H9 (cell line): ENCODE data around the gene ITGB7. TPM values are rescaled to one million over a fixed set of nuclear protein-coding genes. Genes with fewer than 3 reads are reported as not detected.

Experiments used
- DNase-seq: peaks from one replicate; pipeline ENCODE4 v3.0.0-alpha.2; 2017
- H2AFZ ChIP-seq: one replicate; pipeline ENCODE4 v1.6.1; 2013; ENCODE audit warnings: mild to moderate bottlenecking, low read length, control low read depth, moderate library complexity
- H2AK5ac ChIP-seq: 2 replicates; pipeline ENCODE4 v1.6.1; 2013; ENCODE audit warnings: low read length, control low read depth, mixed read lengths; ENCODE audit not compliant: insufficient read length
- H2BK120ac ChIP-seq: one replicate; pipeline ENCODE4 v1.6.1; 2013; ENCODE audit warnings: low read depth, mild to moderate bottlenecking, low read length, control low read depth, inconsistent platforms; ENCODE audit not compliant: poor library complexity, severe bottlenecking
- H2BK12ac ChIP-seq: 2 replicates; pipeline ENCODE4 v1.6.1; 2013; ENCODE audit warnings: low read length, control low read depth, mixed read lengths, low read depth; ENCODE audit not compliant: insufficient read length
- H2BK15ac ChIP-seq: 2 replicates; pipeline ENCODE4 v1.6.1; 2013; ENCODE audit warnings: low read depth, low read length, control low read depth
- H2BK20ac ChIP-seq: one replicate; pipeline ENCODE4 v1.6.1; 2013; ENCODE audit warnings: low read depth, mild to moderate bottlenecking, low read length, control low read depth, inconsistent platforms; ENCODE audit not compliant: poor library complexity, severe bottlenecking
- H2BK5ac ChIP-seq: 2 replicates; pipeline ENCODE4 v1.6.1; 2013; ENCODE audit warnings: low read length, control low read depth, mixed read lengths; ENCODE audit not compliant: insufficient read length
- H3K14ac ChIP-seq: 2 replicates; pipeline ENCODE4 v1.6.1; 2013; ENCODE audit warnings: low read length, control low read depth; ENCODE audit not compliant: insufficient read depth
- H3K18ac ChIP-seq: 2 replicates; pipeline ENCODE4 v1.6.1; 2013; ENCODE audit warnings: low read depth, mild to moderate bottlenecking, mixed read lengths, low read length, control low read depth; ENCODE audit not compliant: insufficient read length
- H3K23ac ChIP-seq: 2 replicates; pipeline ENCODE4 v1.6.1; 2013; ENCODE audit warnings: low read length, control low read depth, mixed read lengths, low read depth; ENCODE audit not compliant: insufficient read length
- H3K23me2 ChIP-seq: 2 replicates; pipeline ENCODE4 v1.6.1; 2013; ENCODE audit warnings: low read depth, mild to moderate bottlenecking, mixed read lengths, low read length, control low read depth; ENCODE audit not compliant: insufficient read length, poor library complexity, severe bottlenecking
- H3K27ac ChIP-seq: 2 replicates; pipeline ENCODE4 v1.5.1; 2013; ENCODE audit warnings: low read length, control low read depth, mixed read lengths, low read depth; ENCODE audit not compliant: insufficient read length
- H3K27me3 ChIP-seq: 2 replicates; pipeline ENCODE4 v1.6.1; 2013; ENCODE audit warnings: low read length, control low read depth, inconsistent platforms; ENCODE audit not compliant: insufficient read depth
- H3K4ac ChIP-seq: 2 replicates; pipeline ENCODE4 v1.6.1; 2013; ENCODE audit warnings: low read depth, mild to moderate bottlenecking, control low read depth, inconsistent platforms, low read length, moderate library complexity
- H3K4me1 ChIP-seq: 2 replicates; pipeline ENCODE4 v1.6.1; 2013; ENCODE audit warnings: low read length, control low read depth, inconsistent platforms; ENCODE audit not compliant: insufficient read depth
- H3K4me2 ChIP-seq: 2 replicates; pipeline ENCODE4 v1.6.1; 2013; ENCODE audit warnings: low read length, control low read depth, mixed read lengths; ENCODE audit not compliant: insufficient read length, insufficient read depth
- H3K56ac ChIP-seq: 2 replicates; pipeline ENCODE4 v1.6.1; 2013; ENCODE audit warnings: low read depth, mild to moderate bottlenecking, mixed read lengths, low read length, control low read depth; ENCODE audit not compliant: insufficient read length
- H3K79me1 ChIP-seq: 2 replicates; pipeline ENCODE4 v1.6.1; 2013; ENCODE audit warnings: low read depth, mild to moderate bottlenecking, moderate library complexity, low read length, control low read depth, inconsistent platforms; ENCODE audit not compliant: insufficient read depth, poor library complexity, severe bottlenecking
- H3K79me2 ChIP-seq: 2 replicates; pipeline ENCODE4 v1.6.1; 2013; ENCODE audit warnings: low read length, control low read depth, inconsistent platforms; ENCODE audit not compliant: insufficient read depth
- H3K9ac ChIP-seq: 2 replicates; pipeline ENCODE4 v1.6.1; 2013; ENCODE audit warnings: low read length, control low read depth, mixed read lengths; ENCODE audit not compliant: insufficient read length; ENCODE audit errors: extremely low read depth
- H3K9me3 ChIP-seq: one replicate; pipeline ENCODE4 v1.6.1; 2013; ENCODE audit warnings: low read depth, low read length, inconsistent platforms; ENCODE audit not compliant: control insufficient read depth
- H3T11ph ChIP-seq: one replicate; pipeline ENCODE4 v1.6.1; 2013; ENCODE audit warnings: mild to moderate bottlenecking, low read length, control low read depth, inconsistent platforms
- H4K20me1 ChIP-seq: one replicate; pipeline ENCODE4 v1.6.1; 2013; ENCODE audit not compliant: control insufficient read depth, insufficient read length, insufficient read depth
- H4K5ac ChIP-seq: 2 replicates; pipeline ENCODE4 v1.6.1; 2013; ENCODE audit warnings: low read depth, mild to moderate bottlenecking, mixed read lengths, low read length, control low read depth; ENCODE audit not compliant: insufficient read length
- H4K8ac ChIP-seq: replicated peaks from 2 replicates; pipeline ENCODE4 v1.6.1; 2013; ENCODE audit warnings: low read length, control low read depth, mixed read lengths, low read depth; ENCODE audit not compliant: insufficient read length
- H4K91ac ChIP-seq: 2 replicates; pipeline ENCODE4 v1.6.1; 2013; ENCODE audit warnings: low read depth, mild to moderate bottlenecking, moderate library complexity, mixed read lengths, low read length, control low read depth; ENCODE audit not compliant: insufficient read length
- H3K27ac Mint-ChIP-seq, 3 experiments: 2 replicates in 2 of 3; 3 replicates in 1 of 3; pipeline ENCODE4 v1.8.0; 2020 to 2021; ENCODE audit warnings: mixed read lengths in 3 of 3, mild to moderate bottlenecking in 1 of 3, moderate library complexity in 1 of 3
- H3K27me3 Mint-ChIP-seq: 2 replicates; pipeline ENCODE4 v1.8.0; 2021; ENCODE audit warnings: low read depth, mild to moderate bottlenecking, moderate library complexity, mixed read lengths
- H3K36me3 Mint-ChIP-seq, 3 experiments: 2 replicates in 2 of 3; 3 replicates in 1 of 3; pipeline ENCODE4 v1.8.0; 2020 to 2021; ENCODE audit warnings: low read depth in 3 of 3, mixed read lengths in 3 of 3; ENCODE audit not compliant: insufficient read depth in 1 of 3
- H3K4me1 Mint-ChIP-seq, 2 experiments: 2 replicates each; pipeline ENCODE4 v1.8.0; 2020; ENCODE audit warnings: mixed read lengths in 2 of 2
- H3K4me3 Mint-ChIP-seq, 2 experiments: 2 replicates in 1 of 2; 3 replicates in 1 of 2; pipeline ENCODE4 v1.8.0; 2020 to 2021; ENCODE audit warnings: mild to moderate bottlenecking in 2 of 2, mixed read lengths in 2 of 2, moderate library complexity in 1 of 2
- H3K9me3 Mint-ChIP-seq, 2 experiments: 2 replicates in 1 of 2; 3 replicates in 1 of 2; pipeline ENCODE4 v1.8.0; 2020; ENCODE audit warnings: mild to moderate bottlenecking in 2 of 2, mixed read lengths in 2 of 2, moderate library complexity in 1 of 2
- CTCF ChIP-seq: fragments of 200-600 bp; sonication (generic); conservative IDR thresholded peaks from 3 replicates; pipeline ENCODE4 v1.8.0; 2021; ENCODE audit warnings: antibody characterized with exemption, mild to moderate bottlenecking
- WGBS: extraction: QIAGEN DNeasy Blood & Tissue Kit; methylation state at CpG from one replicate; pipeline ENCODE4 v1.1.7; 2013; ENCODE audit warnings: missing lambda C conversion rate, low lambda C conversion rate, mixed read lengths; ENCODE audit not compliant: insufficient read length; ENCODE audit errors: extremely low coverage; 5-methylcytosine and 5-hydroxymethylcytosine counted together
- total RNA-seq: library from RNA; stranded (reverse); gene quantifications from 2 replicates; pipeline ENCODE4 v1.2.1, GENCODE V29; 2021

The ITGB7 gene
- total RNA-seq, 1 experiment from 2014 or later, result 0.39 TPM

- Histone ChIP-seq H3T11ph (no peak overlapping the region), H3K23ac (no peak overlapping the region), H2AK5ac (no peak overlapping the region), H4K91ac (no peak overlapping the region), H3K23me2 (peaks cover 22% of the 10 kb centered on the region), H3K4me1 (peaks cover 38% of the 10 kb centered on the region; the same call in 1 of the 2 replicates), H2BK20ac (no peak overlapping the region), H4K20me1 (no peaks in the 10 kb centered on the region), H2BK12ac (no peak overlapping the region), H3K27me3 (peaks cover 3% of the 10 kb centered on the region; the same call in 1 of the 2 replicates), H2BK15ac (no peak overlapping the region), H3K27ac (no peak overlapping the region), H4K5ac (no peak overlapping the region), H3K9me3 (no peaks in the 10 kb centered on the region), H3K4ac (no peak overlapping the region), H3K79me1 (no peaks in the 10 kb centered on the region), H4K8ac (no peak overlapping the region), H3K18ac (no peak overlapping the region), H3K79me2 (peaks cover 4% of the 10 kb centered on the region; the same call in 1 of the 2 replicates), H2AFZ (no peak overlapping the region), H3K56ac (no peak overlapping the region), H2BK5ac (no peak overlapping the region), H2BK120ac (no peak overlapping the region), H3K14ac (no peak overlapping the region), H3K9ac (no peak overlapping the region), H3K4me2 (peak overlapping the region; percentile 99)
- no peaks in the 10 kb centered on the region; a peak in 2 of 5 replicates for H3K9me3 Mint-ChIP-seq
- H3K36me3 Mint-ChIP-seq, result peaks cover 0 to 10% (median 4%) of the 10 kb centered on the region in 3 experiments; a peak in 5 of 7 replicates
- WGBS, result no CpG with 5 or more reads among the region's 53 CpGs
- peaks cover 17% of the 10 kb centered on the region for H3K27me3 Mint-ChIP-seq
- no peak for TF ChIP-seq CTCF
- DNase-seq, result peak; percentile 69
- peak overlapping the region; percentile 86 to 94 for H3K4me3 Mint-ChIP-seq
- H3K4me1 Mint-ChIP-seq, result peaks cover 75 to 76% of the 10 kb centered on the region in 2 experiments
- H3K27ac Mint-ChIP-seq, result peak overlapping the region in 2 of 3 experiments; percentile 91 to 92; a peak in 4 of 7 replicates
Measured at GRCh38 chr12:53219956-53220693, 13.1 kb upstream of the ITGB7 start.
